OCI-LY7 (cell line): Measurements from ENCODE around the gene PRKD1.

ENCODE experiments used
- CTCF ChIP-seq: fragments of 200-600 bp; sonication (generic); conservative IDR thresholded peaks from 2 replicates; pipeline ENCODE4 v1.5.1; 2014; ENCODE audit warnings: mild to moderate bottlenecking, antibody characterized with exemption, low read length, moderate library complexity, mixed read lengths
- EZH2phosphoT487 ChIP-seq: fragments of 200-600 bp; sonication (generic); IDR thresholded peaks from 2 replicates; pipeline ENCODE4 v1.6.1; 2018; ENCODE audit warnings: low read depth, borderline replicate concordance, mild to moderate bottlenecking, mixed run types, antibody characterized with exemption, low read length, moderate library complexity, mixed read lengths

- no peak for TF ChIP-seq CTCF
- TF ChIP-seq EZH2phosphoT487, result no peak
These were observed 69.3 kb downstream of the PRKD1 start for GRCh38 chr14:29858299-29858698.
